GM18909 (cell line): ENCODE measurements around the gene HSD17B1.
"Not testable (repeated sequence)": the region's sequence is repeated elsewhere in the genome, so short reads cannot be mapped to it uniquely, and the experiment has no call there.

Experiments
- ATAC-seq: cut with Tn5 transposase; IDR thresholded peaks from one replicate; pipeline ENCODE4 v1.9.1; 2021; ENCODE audit warnings: mild to moderate bottlenecking; ENCODE audit not compliant: unreplicated experiment, poor library complexity

HSD17B1 gene

GRCh38 chr17:42545755-42546505, 6.8 kb upstream of the HSD17B1 start:
- not testable (repeated sequence) for ATAC-seq

- no peak for ATAC-seq
Measured at GRCh38 chr17:42547001-42547461, 5.7 kb upstream of the HSD17B1 start.

DNA sequence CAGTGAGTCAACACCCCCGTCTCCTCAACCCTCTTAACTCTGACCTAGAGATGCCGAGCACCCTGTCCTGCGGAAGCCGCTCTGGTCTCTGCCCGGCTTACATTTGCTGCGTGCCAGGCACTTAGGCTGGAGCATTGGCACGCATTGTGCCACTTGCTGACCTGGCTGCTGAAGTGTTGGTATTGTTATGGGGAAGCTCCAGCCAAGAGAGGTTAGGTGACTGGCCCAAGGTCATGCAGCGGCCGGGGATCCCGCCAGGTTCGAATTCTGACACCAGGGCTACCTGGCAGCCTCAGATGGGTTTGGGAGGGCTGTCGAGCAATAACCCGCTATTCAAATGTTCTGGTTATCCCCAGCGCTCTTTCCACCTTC, 5.0 kb upstream of the HSD17B1 start:
- ATAC-seq = no peak

GRCh38 chr17:42548070-42548837, 4.5 kb upstream of the HSD17B1 start:
- peak; percentile 62 for ATAC-seq

- no peak for ATAC-seq
Measured at GRCh38 chr17:42548993-42549755, 3.5 kb upstream of the HSD17B1 start.

- no peak for ATAC-seq
Measured at GRCh38 chr17:42553161-42553818, 567 bp downstream of the HSD17B1 start.

DNA sequence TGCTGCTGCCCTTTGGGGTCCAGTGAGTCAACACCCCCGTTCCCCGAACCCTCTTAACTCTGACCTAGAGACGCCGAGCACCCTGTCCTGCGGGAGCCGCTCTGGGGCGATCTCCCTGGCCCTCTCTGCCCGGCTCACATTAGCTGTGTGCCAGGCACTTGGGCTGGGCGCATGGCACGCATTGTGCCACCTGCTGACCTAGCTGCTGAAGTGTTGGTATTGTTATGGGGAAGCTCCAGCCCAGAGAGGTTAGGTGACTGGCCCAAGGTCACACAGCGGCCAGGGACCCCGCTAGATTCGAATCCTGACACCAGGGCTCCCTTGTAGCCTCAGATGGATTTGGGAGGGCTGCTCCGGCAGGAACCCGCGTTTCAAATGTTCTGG, 1.1 kb downstream of the HSD17B1 start:
- no peak for ATAC-seq

- peak; percentile 80 for ATAC-seq
Measured at GRCh38 chr17:42554250-42555121, 1.8 kb downstream of the HSD17B1 start.

DNA sequence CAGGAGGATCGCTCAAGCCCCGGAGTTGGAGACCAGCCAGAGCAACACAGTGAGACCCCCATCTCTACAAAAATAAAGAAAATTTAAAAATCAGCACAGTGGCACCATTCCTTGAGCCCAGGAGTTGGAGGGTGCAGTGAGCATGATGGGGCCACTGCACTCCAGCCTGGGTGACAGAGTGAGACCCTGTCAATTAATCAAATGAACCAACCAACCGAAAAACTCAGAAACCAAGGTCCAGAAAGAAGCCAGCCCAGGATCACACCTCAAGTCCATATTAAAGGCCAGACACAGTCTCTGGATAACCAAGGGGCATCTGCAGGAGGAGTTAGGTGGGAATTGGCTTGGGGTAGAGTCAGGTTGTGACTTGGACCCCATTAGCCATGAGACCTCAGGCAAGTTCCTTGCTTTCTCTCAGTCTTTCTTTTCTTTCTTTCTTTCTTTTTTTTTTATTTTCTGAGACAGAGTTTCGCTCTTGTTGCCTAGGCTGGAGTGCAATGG, 2.4 kb downstream of the HSD17B1 start:
- no peak for ATAC-seq

DNA sequence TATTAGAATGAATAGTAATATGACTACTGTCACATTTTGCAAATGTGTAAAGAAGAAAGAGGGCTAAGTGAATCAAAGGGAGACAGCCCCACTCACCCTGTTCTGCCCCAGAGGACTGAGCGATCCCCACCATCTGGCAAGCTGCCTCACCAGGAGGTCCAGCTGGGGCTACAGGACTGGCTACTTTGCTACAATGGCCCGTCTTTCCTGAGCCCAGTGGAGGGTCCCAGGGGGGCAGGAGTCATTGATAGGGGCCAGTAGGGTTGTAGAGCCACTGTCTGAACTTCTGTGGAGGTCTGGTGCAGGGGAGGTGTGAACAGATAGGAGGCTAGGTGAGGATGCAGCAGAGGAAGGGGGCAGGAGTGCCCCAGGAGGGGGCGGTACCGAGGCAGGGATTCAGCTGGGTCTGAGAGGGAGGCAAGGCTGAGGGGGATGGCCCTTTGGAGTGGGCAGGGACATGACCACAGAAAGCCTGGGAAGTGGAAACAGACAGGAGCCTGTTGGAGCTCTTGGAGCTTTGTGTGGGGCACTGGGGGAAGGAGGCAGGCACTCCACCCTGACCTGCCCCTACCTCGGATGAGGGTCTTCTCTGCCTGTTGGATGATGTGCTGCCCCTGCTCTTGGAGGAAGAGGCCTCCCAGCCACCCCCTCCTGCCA, 3.4 kb downstream of the HSD17B1 start:
- not testable (repeated sequence) for ATAC-seq

GRCh38 chr17:42559075-42559474, 6.4 kb downstream of the HSD17B1 start:
- ATAC-seq = no peak

DNA sequence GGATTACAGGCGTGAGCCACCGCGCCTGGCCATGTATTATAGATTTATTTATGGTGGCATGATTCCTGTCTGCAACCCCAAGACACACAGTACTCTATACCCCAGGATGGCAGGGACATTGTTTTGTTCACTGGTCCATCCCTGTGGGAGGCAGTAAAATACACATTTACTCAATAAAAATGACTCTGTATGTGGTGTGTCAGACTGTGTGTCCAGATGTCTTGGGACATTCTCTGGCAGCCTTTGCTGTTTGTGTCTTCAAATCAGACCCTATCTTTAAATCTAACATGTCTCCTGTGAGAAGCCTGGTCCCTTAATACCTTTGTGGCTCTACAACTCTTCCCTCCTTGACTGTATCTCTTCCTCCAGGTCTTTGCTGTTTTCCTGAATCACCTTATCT, 7.5 kb downstream of the HSD17B1 start:
- ATAC-seq = no peak

DNA sequence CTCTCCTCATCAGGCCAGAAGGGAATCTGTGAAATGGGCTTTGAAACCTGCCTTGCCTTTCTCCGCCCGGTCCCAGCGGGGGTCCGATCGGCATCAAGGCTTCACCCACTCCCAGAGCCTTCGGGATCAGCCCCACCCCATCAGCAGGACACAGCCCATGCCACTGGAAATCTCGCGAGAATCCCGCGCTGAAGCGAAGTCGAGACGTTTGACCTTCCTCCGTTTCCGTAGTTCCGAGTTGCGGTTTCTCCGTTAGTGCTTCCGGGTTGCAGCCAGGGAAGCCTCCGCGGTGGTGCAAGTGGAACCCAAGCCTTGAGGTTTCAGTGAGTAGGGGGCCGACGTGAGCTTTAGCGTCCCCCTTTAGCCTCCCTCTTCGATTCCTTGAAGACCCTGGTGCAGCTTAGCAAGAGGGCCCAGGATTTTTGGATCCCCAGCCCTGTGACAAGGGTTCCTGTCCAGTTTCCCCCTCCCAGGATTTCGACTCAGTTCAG, 9.2 kb downstream of the HSD17B1 start, which contains the start of gene COASY:
Gene COASY, plus strand, starts transcription at position 252 of the 491 bp plus-strand sequence. CDS start 475 bp downstream, outside the sequence.
- ATAC-seq = no peak

- ATAC-seq = no peak
Measured at GRCh38 chr17:42562388-42563142, 9.8 kb downstream of the HSD17B1 start.

- no peak for ATAC-seq
Measured at GRCh38 chr17:42563143-42563509, 10.4 kb downstream of the HSD17B1 start.

DNA sequence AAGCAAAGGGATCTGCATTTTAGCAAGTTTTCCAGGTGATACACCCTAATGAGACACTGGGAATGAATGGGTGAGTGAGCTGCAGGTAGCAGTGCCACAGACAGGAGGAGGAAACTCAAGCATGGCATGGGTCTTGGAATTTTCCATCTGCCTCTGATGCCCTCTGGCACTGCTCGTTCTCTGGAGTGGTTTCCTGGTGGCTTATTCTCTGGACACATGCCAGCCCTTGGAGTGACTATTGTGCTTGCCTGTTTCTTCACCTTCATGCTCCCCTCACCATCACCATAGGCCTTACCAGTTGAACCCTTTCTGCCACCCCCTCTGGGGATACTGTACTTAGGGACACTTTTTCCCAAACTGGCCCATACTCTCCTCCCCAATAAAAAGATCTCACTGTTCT, 10.8 kb downstream of the HSD17B1 start:
- ATAC-seq = no peak

GRCh38 chr17:42563950-42564349, 11.2 kb downstream of the HSD17B1 start:
- ATAC-seq = no peak
